ENCODE measurements around the gene HRC. TPM values are rescaled to one million over a fixed set of nuclear protein-coding genes. Genes with fewer than 3 reads are reported as not detected.
A peak's percentile ranks its signal among the peaks of the same experiment; 100 is the strongest.

HRC gene
- total and polyA plus RNA-seq, 4 donors, result 0.14 to 5.7 (median 1.1) TPM

GRCh38 chr19:49118565-49119410, 36.4 kb downstream of the HRC start, which contains the start of gene C19orf73:
Gene C19orf73, minus strand, starts transcription at chr19:49119143. Its CDS starts 121 bp downstream, at chr19:49119022.
- DNase-seq (peak; percentile 94 to 96 (median 95)), ATAC-seq (ENCODE audit: insufficient read depth, low FRiP score) (peak; percentile 95)
- no peak for TF ChIP-seq CTCF (IDR thresholded peaks at IDR 0.05; ENCODE audit: control extremely low read depth, extremely low read depth)
- Histone ChIP-seq H3K27me3 (ENCODE audit: control insufficient read depth in 3 of 3, insufficient read depth in 3 of 3, low read length in 2 of 3) (peaks cover 0 to 12% (median 0%) of the 10 kb centered on the region in 3 donors), H3K9ac (ENCODE audit: insufficient read depth in 1 of 2, low read length in 2 of 2) (peak within 1 kb of the TSS in 1 of 2 donors; percentile 77), H3K36me3 (ENCODE audit: control insufficient read depth in 4 of 4, insufficient read depth in 4 of 4, low read length in 4 of 4) (no peaks in the 10 kb centered on the region), H3K27ac (ENCODE audit: low read depth in 1 of 2, low read length in 1 of 2) (peak within 1 kb of the TSS; percentile 94 to 98), H3K9me3 (ENCODE audit: control insufficient read depth in 4 of 4, insufficient read depth in 3 of 4, low read length in 3 of 4) (no peaks in the 10 kb centered on the region), H3K4me3 (peak within 1 kb of the TSS; percentile 44), H3K4me1 (ENCODE audit: control insufficient read depth in 5 of 5, insufficient read depth in 5 of 5, low read length in 5 of 5) (peaks cover 0 to 19% (median 5%) of the 10 kb centered on the region in 5 donors)
- WGBS, 2 donors, result 1% methylated on average over 83 to 85 of the region's 85 CpGs

GRCh38 chr19:49117677-49118564, 37.3 kb downstream of the HRC start:
- Histone ChIP-seq H3K36me3 (ENCODE audit: control insufficient read depth in 4 of 4, insufficient read depth in 4 of 4, low read length in 4 of 4) (no peaks in the 10 kb centered on the region), H3K27ac (ENCODE audit: low read depth in 1 of 2, low read length in 1 of 2) (peak overlapping the region; percentile 94 to 98), H3K9ac (ENCODE audit: insufficient read depth in 1 of 2, low read length in 2 of 2) (no peak overlapping the region), H3K4me3 (peak overlapping the region; percentile 44), H3K9me3 (ENCODE audit: control insufficient read depth in 4 of 4, insufficient read depth in 3 of 4, low read length in 3 of 4) (no peaks in the 10 kb centered on the region), H3K27me3 (ENCODE audit: control insufficient read depth in 3 of 3, insufficient read depth in 3 of 3, low read length in 2 of 3) (peaks cover 0 to 12% (median 0%) of the 10 kb centered on the region in 3 donors), H3K4me1 (ENCODE audit: control insufficient read depth in 5 of 5, insufficient read depth in 5 of 5, low read length in 5 of 5) (peaks cover 0 to 21% (median 8%) of the 10 kb centered on the region in 5 donors)
- ATAC-seq (ENCODE audit: insufficient read depth, low FRiP score), result no peak
- WGBS, 2 donors, result 68 to 70% methylated on average over 26 of the region's 26 CpGs
- TF ChIP-seq CTCF (IDR thresholded peaks at IDR 0.05; ENCODE audit: control extremely low read depth, extremely low read depth), result no peak
- no peak for DNase-seq

- no peak overlapping the region for H3K27ac ChIP-seq (ENCODE audit: low read depth in 1 of 2, low read length in 1 of 2)
- DNase-seq (no peak), ATAC-seq (ENCODE audit: insufficient read depth, low FRiP score) (no peak)
- no peak for TF ChIP-seq CTCF (IDR thresholded peaks at IDR 0.05; ENCODE audit: control extremely low read depth, extremely low read depth)
- no peaks in the 10 kb centered on the region for H3K9me3 ChIP-seq (ENCODE audit: control insufficient read depth in 4 of 4, insufficient read depth in 3 of 4, low read length in 3 of 4)
- H3K4me3 ChIP-seq, result no peak overlapping the region
- peaks cover 0 to 21% (median 8%) of the 10 kb centered on the region in 5 donors for H3K4me1 ChIP-seq (ENCODE audit: control insufficient read depth in 5 of 5, insufficient read depth in 5 of 5, low read length in 5 of 5)
- peaks cover 0 to 10% (median 0%) of the 10 kb centered on the region in 3 donors for H3K27me3 ChIP-seq (ENCODE audit: control insufficient read depth in 3 of 3, insufficient read depth in 3 of 3, low read length in 2 of 3)
- no peak overlapping the region for H3K9ac ChIP-seq (ENCODE audit: insufficient read depth in 1 of 2, low read length in 2 of 2)
- WGBS, 2 donors, result 10 to 47% methylated on average over 1 of the region's 1 CpG
- no peaks in the 10 kb centered on the region for H3K36me3 ChIP-seq (ENCODE audit: control insufficient read depth in 4 of 4, insufficient read depth in 4 of 4, low read length in 4 of 4)
Observed at GRCh38 chr19:49116544-49116943, 38.7 kb downstream of the HRC start.
